HG03039 (cell line): ENCODE measurements around the gene ARHGAP6.
A peak's percentile ranks its signal among the peaks of the same experiment; 100 is the strongest.
"Not testable (repeated sequence)": the region's sequence is repeated elsewhere in the genome, so short reads cannot be mapped to it uniquely, and the experiment has no call there.

Source experiments
- ATAC-seq: cut with Tn5 transposase; IDR thresholded peaks from one replicate; pipeline ENCODE4 v1.9.1; 2021; ENCODE audit warnings: mild to moderate bottlenecking, moderate library complexity; ENCODE audit not compliant: unreplicated experiment

The ARHGAP6 gene

GRCh38 chrX:11267425-11267824 is 398.3 kb downstream of the ARHGAP6 start:
- ATAC-seq = no peak

GRCh38 chrX:11266573-11267003 is 399.1 kb downstream of the ARHGAP6 start:
- ATAC-seq = no peak

- no peak for ATAC-seq
These were observed 400.4 kb downstream of the ARHGAP6 start for GRCh38 chrX:11265352-11265751.

GRCh38 chrX:11264925-11265324 is 400.8 kb downstream of the ARHGAP6 start:
- no peak for ATAC-seq

GRCh38 chrX:11261260-11261659 is 404.5 kb downstream of the ARHGAP6 start:
- no peak for ATAC-seq

- no peak for ATAC-seq
These were observed 406.3 kb downstream of the ARHGAP6 start for GRCh38 chrX:11259437-11259836.

- no peak for ATAC-seq
These were observed 408.0 kb downstream of the ARHGAP6 start for GRCh38 chrX:11257711-11258110.

- ATAC-seq = no peak
These were observed 408.4 kb downstream of the ARHGAP6 start for GRCh38 chrX:11257290-11257689.

- no peak for ATAC-seq
These were observed 411.2 kb downstream of the ARHGAP6 start for GRCh38 chrX:11254417-11255109.

- ATAC-seq = no peak
These were observed 421.1 kb downstream of the ARHGAP6 start for GRCh38 chrX:11244636-11245035.

- ATAC-seq = no peak
These were observed 423.0 kb downstream of the ARHGAP6 start for GRCh38 chrX:11242704-11243103.

GRCh38 chrX:11241720-11242119 is 424.0 kb downstream of the ARHGAP6 start:
- ATAC-seq = no peak

GRCh38 chrX:11239230-11239629 is 426.5 kb downstream of the ARHGAP6 start:
- peak; percentile 74 for ATAC-seq

GRCh38 chrX:11235377-11235776 is 430.3 kb downstream of the ARHGAP6 start:
- not testable (repeated sequence) for ATAC-seq

- no peak for ATAC-seq
These were observed 450.4 kb downstream of the ARHGAP6 start for GRCh38 chrX:11215191-11215921.

- no peak for ATAC-seq
These were observed 451.2 kb downstream of the ARHGAP6 start for GRCh38 chrX:11214346-11215190.

GRCh38 chrX:11212741-11213140 is 453.0 kb downstream of the ARHGAP6 start:
- no peak for ATAC-seq

- ATAC-seq = no peak
These were observed 455.3 kb downstream of the ARHGAP6 start for GRCh38 chrX:11210415-11210801.

- no peak for ATAC-seq
These were observed 455.8 kb downstream of the ARHGAP6 start for GRCh38 chrX:11209798-11210414.

- ATAC-seq = no peak
These were observed 459.0 kb downstream of the ARHGAP6 start for GRCh38 chrX:11206716-11207115.

- ATAC-seq = no peak
These were observed 459.9 kb downstream of the ARHGAP6 start for GRCh38 chrX:11205796-11206195.
